ENCODE measurements around the gene GPR137B. TPM values are rescaled to one million over a fixed set of nuclear protein-coding genes. Genes with fewer than 3 reads are reported as not detected.
"Not testable (repeated sequence)": the region's sequence is repeated elsewhere in the genome, so short reads cannot be mapped to it uniquely, and the experiment has no call there.

The GPR137B gene
- total RNA-seq, 1 donor from 2014 or later: 6.3 TPM

GRCh38 chr1:236179634-236180033 is 37.3 kb downstream of the GPR137B start:
- Histone ChIP-seq H3K27me3 (ENCODE audit: control insufficient read depth, insufficient read depth, low read length) (no peaks in the 10 kb centered on the region), H3K4me3 (ENCODE audit: low read depth, low read length) (no peak overlapping the region), H3K36me3 (ENCODE audit: control insufficient read depth, insufficient read depth, low read length) (peaks cover 1% of the 10 kb centered on the region)
- TF ChIP-seq CTCF (IDR thresholded peaks at IDR 0.05; ENCODE audit: insufficient read depth, low read length, severe bottlenecking): no peak
- FAIRE-seq: no peak
- no peak for DNase-seq (ENCODE audit: low read depth)

GRCh38 chr1:236181059-236181458 is 38.7 kb downstream of the GPR137B start:
- Histone ChIP-seq H3K4me3 (ENCODE audit: low read depth, low read length) (no peak overlapping the region), H3K36me3 (ENCODE audit: control insufficient read depth, insufficient read depth, low read length) (peaks cover 1% of the 10 kb centered on the region), H3K27me3 (ENCODE audit: control insufficient read depth, insufficient read depth, low read length) (no peaks in the 10 kb centered on the region)
- DNase-seq (ENCODE audit: low read depth) (peak; percentile 46), FAIRE-seq (no peak)
- no peak for TF ChIP-seq CTCF (IDR thresholded peaks at IDR 0.05; ENCODE audit: insufficient read depth, low read length, severe bottlenecking)

GRCh38 chr1:236185687-236186086 is 43.3 kb downstream of the GPR137B start:
- no peaks in the 10 kb centered on the region for H3K27me3 ChIP-seq (ENCODE audit: control insufficient read depth, insufficient read depth, low read length)
- FAIRE-seq (no peak), DNase-seq (ENCODE audit: low read depth) (no peak)
- H3K4me3 ChIP-seq (ENCODE audit: low read depth, low read length): no peak overlapping the region
- no peaks in the 10 kb centered on the region for H3K36me3 ChIP-seq (ENCODE audit: control insufficient read depth, insufficient read depth, low read length)
- no peak for TF ChIP-seq CTCF (IDR thresholded peaks at IDR 0.05; ENCODE audit: insufficient read depth, low read length, severe bottlenecking)

- FAIRE-seq; H3K4me3 ChIP-seq (ENCODE audit: low read depth, low read length); DNase-seq (ENCODE audit: low read depth); H3K36me3 ChIP-seq (ENCODE audit: control insufficient read depth, insufficient read depth, low read length); H3K27me3 ChIP-seq (ENCODE audit: control insufficient read depth, insufficient read depth, low read length): not testable (repeated sequence)
Measured at GRCh38 chr1:236186471-236186870, 44.1 kb downstream of the GPR137B start.

- not testable (repeated sequence) for H3K36me3 ChIP-seq (ENCODE audit: control insufficient read depth, insufficient read depth, low read length)
Measured at GRCh38 chr1:236188084-236188483, 45.7 kb downstream of the GPR137B start.

GRCh38 chr1:236193184-236193583 is 50.8 kb downstream of the GPR137B start:
- Histone ChIP-seq H3K27me3 (ENCODE audit: control insufficient read depth, insufficient read depth, low read length) (no peaks in the 10 kb centered on the region), H3K36me3 (ENCODE audit: control insufficient read depth, insufficient read depth, low read length) (peaks cover 1% of the 10 kb centered on the region), H3K4me3 (ENCODE audit: low read depth, low read length) (no peak overlapping the region)
- DNase-seq (ENCODE audit: low read depth) (no peak), FAIRE-seq (no peak)
- TF ChIP-seq CTCF (IDR thresholded peaks at IDR 0.05; ENCODE audit: insufficient read depth, low read length, severe bottlenecking): no peak

More at GRCh38 chr1:236188084-236188483, 45.7 kb downstream of the GPR137B start:
- not testable (repeated sequence) for DNase-seq (ENCODE audit: low read depth); H3K27me3 ChIP-seq (ENCODE audit: control insufficient read depth, insufficient read depth, low read length); FAIRE-seq; H3K4me3 ChIP-seq (ENCODE audit: low read depth, low read length)

GRCh38 chr1:236200925-236201324 is 58.6 kb downstream of the GPR137B start:
- H3K4me3 ChIP-seq (ENCODE audit: low read depth, low read length): no peak overlapping the region
- no peak for FAIRE-seq
- TF ChIP-seq CTCF (IDR thresholded peaks at IDR 0.05; ENCODE audit: insufficient read depth, low read length, severe bottlenecking): no peak
- no peaks in the 10 kb centered on the region for H3K27me3 ChIP-seq (ENCODE audit: control insufficient read depth, insufficient read depth, low read length)
- DNase-seq (ENCODE audit: low read depth): no peak
- H3K36me3 ChIP-seq (ENCODE audit: control insufficient read depth, insufficient read depth, low read length): no peaks in the 10 kb centered on the region
